GM12891 (cell line): ENCODE measurements around the gene CPEB4.
A peak's percentile ranks its signal among the peaks of the same experiment; 100 is the strongest.

ENCODE experiments used
- DNase-seq: peaks from one replicate; pipeline ENCODE4 v3.0.0; 2011; ENCODE audit warnings: low spot score; ENCODE audit not compliant: insufficient read length
- FAIRE-seq: peaks from 2 replicates; lab custom pipeline; 2011; peaks lifted over from hg19 to GRCh38; lab: Jason Lieb, UNC
- PAX5 ChIP-seq: IDR thresholded peaks from 2 replicates; pipeline ENCODE4 v1.6.1; 2011; ENCODE audit warnings: low read length, moderate library complexity, mild to moderate bottlenecking; ENCODE audit not compliant: insufficient read depth, severe bottlenecking
- POLR2A ChIP-seq: IDR thresholded peaks from 2 replicates; pipeline ENCODE4 v1.6.1; 2011; ENCODE audit warnings: low read depth, low read length, control low read depth
- POLR2AphosphoS5 ChIP-seq: IDR thresholded peaks from 2 replicates; pipeline ENCODE4 v1.6.1; 2011; ENCODE audit warnings: low read depth, low read length, control low read depth
- POU2F2 ChIP-seq: IDR thresholded peaks from 2 replicates; pipeline ENCODE4 v1.6.1; 2011; ENCODE audit warnings: low read depth, mild to moderate bottlenecking, control low read depth, low read length, moderate library complexity
- SPI1 ChIP-seq: IDR thresholded peaks from 2 replicates; pipeline ENCODE4 v1.6.1; 2011; ENCODE audit warnings: low read depth, low read length, control low read depth
- TAF1 ChIP-seq: IDR thresholded peaks from 2 replicates; pipeline ENCODE4 v1.6.1; 2011; ENCODE audit warnings: low read depth, low read length, control low read depth

Gene CPEB4

DNA sequence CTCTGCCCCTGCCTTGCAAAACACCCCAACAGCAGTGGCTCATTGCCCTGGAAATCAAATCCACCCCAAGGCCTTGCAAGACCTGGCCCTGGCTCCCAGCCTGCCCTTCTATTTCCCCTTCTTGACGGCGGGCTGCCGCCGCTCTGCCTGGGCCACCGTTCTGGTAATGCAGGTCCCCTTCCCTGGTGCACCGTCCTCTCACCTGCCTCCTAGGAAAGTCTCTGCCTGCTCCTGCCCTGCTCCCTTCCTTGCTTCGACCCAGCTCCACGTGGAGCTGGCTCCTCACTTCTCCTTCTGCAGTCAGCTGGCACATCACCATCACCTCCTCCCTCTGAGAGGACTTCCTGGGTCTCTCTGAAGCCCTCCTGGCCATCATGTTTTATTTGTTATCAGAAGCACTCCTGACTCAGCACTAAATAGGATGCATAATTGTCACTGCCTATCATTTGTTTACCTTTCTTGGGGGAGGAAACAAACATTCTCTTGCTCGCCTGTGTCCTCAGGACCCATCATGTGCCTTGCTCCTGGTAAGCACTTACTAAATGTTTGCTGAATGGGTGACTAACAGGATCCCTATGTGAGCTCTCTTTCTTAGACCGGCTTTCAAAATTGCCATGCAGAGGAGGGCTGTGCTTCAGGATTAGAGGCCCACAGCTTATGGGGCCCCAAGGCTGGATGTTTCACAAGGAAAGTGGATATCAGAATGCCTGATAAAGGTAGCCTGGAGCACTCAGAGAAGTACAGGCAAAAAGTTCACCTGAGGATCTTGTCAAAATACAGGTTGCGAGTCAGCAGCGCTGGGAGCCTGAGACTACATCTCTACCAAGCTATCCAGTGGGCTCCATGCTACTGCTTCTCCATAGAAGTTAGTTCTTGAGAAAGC, 81.3 kb downstream of the CPEB4 start:
- no peak for DNase-seq
- no peak for FAIRE-seq

DNA sequence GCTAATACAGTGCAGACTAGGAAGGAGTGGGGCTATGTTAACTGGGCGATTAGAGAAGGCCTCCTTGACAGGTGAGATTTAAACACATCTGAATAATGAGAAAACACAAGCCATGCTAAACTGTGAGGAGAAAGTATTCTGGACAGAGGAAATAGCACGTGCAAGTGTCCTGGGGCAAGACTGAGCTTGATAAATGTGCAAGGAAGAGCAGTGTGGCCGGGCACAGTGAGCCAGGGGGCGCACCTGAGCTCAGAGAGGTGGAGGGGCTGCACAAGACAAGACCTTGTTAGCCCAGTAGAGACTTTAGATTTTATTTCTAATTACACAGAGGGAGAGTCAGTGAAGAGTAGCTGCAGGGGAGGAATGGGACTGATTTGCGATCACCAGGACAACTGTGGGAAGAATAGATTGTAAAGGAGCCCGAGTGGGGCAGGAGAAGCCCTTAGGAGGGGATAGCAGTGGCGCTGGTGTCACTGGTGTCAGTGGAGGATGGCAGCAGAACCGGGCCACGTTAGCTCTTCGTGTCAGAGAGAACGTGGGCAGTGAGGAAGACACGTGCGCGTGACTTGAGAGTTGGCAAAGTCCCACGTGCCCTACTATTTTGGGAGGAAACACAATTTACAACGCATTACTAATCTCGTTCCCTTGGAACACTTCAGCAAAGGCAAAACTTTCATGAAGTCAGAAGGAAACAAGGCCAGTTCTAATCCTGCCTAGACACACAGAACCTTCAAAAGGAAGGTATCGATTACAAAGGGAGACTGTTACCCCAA, 82.9 kb downstream of the CPEB4 start:
- no peak for TF ChIP-seq POU2F2
- TF ChIP-seq PAX5 = no peak
- TF ChIP-seq POLR2A = no peak
- TF ChIP-seq TAF1 = no peak
- TF ChIP-seq POLR2AphosphoS5 = no peak
- TF ChIP-seq SPI1 = no peak
- no peak for FAIRE-seq

More for the DNA sequence above, 81.3 kb downstream of the CPEB4 start:
- TF ChIP-seq POU2F2 = no peak
- no peak for TF ChIP-seq SPI1
- TF ChIP-seq POLR2AphosphoS5 = no peak
- no peak for TF ChIP-seq POLR2A
- no peak for TF ChIP-seq TAF1
- no peak for TF ChIP-seq PAX5

DNA sequence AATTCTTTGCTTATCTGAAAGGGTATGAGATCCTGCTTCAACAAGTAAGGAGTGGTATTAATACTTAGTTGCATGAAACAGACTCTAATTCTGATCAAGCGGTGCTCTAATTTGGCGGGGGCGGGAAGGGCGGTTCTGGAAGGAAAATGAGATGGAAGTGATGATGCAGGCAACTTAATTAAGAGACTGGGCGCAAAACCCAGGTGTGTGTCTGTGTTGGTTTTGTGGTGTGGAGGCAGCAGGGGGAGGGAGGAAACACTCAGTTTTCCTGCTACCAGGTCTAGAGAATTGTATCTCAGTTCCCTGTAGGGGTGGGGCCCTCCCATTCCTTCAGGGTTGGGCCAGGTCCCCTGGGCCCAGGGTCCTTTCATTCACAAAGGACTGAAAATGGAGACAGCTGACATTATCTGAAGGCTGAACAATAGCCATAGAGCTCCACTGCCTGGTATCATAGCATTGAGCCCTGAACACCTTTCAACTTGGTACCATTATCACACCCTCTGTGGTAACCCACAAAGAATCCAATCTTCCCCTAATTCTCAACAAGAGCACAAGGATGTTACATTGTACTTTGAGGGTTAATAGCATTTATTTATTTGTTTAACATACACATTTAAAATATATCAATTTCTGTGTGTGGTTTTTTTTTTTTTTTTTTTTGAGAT, 83.7 kb downstream of the CPEB4 start:
- DNase-seq = no peak
- FAIRE-seq = no peak
- TF ChIP-seq SPI1 (no peak), POLR2AphosphoS5 (no peak), POLR2A (no peak), TAF1 (no peak)

More for the DNA sequence above, 82.9 kb downstream of the CPEB4 start:
- no peak for DNase-seq

DNA sequence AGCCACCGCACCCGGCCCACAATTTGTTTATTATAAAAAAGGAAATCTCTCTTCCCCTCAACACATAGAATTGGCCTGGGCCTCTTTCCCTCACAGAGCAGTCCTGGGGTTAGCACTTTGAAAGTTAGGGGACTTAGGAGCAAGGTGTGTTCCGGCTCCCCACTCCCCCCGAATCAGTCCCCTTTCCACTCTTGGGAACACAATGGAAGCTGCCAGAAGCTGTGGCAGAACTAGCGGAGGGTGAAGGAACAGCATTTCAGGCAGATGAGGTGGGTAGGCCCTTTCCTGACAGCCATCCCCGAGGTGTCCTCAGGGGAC, 84.4 kb downstream of the CPEB4 start:
- DNase-seq (no peak), FAIRE-seq (no peak)

DNA sequence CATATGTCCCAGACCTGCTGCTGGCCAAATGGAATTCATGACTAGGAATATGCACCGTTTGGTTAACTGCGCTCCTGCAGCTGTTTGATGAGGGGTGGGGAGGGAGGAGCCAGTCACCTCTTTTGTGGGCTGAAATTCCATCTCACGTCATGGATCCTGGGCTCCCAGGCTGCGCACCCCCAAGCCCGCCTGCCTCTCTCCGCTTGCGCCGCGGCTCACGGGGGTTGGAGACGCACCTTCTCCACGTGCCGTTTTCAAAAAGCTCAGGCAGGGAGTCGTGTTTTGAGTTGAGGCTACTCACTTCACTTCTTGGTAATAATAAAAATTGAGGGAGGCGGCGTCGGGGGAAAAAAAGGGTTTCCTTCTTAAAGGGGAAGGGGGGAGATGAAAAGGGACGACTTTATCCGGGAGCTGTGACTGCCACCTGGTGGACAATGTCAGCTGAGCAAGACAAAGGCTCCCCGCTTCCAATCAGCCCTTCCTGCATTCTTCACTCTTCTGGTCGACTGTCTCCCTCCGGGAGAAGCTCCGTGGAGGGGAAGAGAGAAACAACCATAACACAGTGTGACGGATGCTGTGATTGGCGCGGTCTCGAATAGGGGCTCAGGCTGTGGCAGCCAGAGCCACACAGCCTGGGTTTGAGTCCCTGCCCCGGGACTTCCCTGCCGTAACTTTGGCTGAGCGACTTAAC, 84.9 kb downstream of the CPEB4 start:
- DNase-seq (peak; percentile 77), FAIRE-seq (peak; percentile 76)
- TF ChIP-seq PAX5 (no peak), TAF1 (no peak), SPI1 (no peak), POU2F2 (no peak), POLR2A (no peak), POLR2AphosphoS5 (no peak)

More for the DNA sequence above, 84.4 kb downstream of the CPEB4 start:
- TF ChIP-seq POU2F2 = no peak

DNA sequence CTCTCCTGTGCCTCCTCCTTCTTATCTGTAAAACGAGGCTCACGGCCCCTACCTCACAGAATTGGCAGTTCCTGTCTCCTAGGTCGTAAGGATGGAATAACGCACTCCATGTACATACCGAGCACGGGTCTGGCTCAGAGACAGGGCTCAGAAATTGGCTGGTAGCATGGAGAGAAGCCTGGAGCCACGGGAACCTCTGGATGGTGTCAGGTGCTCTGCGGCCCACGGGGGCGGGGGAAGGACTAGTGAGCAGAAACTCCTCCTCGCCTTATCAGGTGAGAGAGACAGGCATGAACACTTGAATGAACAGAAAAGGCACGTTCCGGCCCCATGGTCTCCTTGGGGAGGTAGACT, 85.4 kb downstream of the CPEB4 start:
- TF ChIP-seq POLR2A (no peak), POLR2AphosphoS5 (no peak), SPI1 (no peak), TAF1 (no peak), POU2F2 (no peak), PAX5 (no peak)
- DNase-seq (no peak), FAIRE-seq (no peak)

DNA sequence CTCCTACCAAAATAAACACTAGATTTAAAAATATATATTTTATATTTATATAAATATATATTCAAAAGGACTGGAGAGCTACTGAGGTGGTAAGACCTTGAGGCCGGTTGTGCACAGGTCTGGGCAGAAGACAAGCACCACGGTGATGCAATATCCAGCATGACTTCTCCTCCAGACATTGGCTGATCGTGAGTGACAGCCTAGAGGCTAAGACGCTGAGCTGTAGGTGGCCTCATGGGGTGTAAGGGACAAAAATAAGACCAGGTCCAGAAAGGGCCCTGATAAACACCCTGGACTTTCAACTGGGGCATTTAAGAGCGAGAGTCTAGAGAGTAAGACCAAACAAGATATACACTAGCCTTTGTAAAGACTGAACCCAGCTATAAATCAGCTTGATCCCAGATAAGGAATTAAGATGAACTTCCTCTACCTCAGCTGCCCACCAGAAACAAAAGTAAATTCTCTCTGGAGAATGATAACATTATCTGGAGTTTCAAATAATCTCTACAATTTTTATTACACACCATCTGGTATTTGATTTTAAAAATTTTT, 86.6 kb downstream of the CPEB4 start:
- FAIRE-seq = no peak
- TF ChIP-seq TAF1 (no peak), POLR2A (no peak), POLR2AphosphoS5 (no peak), POU2F2 (no peak), SPI1 (no peak), PAX5 (no peak)
- no peak for DNase-seq

DNA sequence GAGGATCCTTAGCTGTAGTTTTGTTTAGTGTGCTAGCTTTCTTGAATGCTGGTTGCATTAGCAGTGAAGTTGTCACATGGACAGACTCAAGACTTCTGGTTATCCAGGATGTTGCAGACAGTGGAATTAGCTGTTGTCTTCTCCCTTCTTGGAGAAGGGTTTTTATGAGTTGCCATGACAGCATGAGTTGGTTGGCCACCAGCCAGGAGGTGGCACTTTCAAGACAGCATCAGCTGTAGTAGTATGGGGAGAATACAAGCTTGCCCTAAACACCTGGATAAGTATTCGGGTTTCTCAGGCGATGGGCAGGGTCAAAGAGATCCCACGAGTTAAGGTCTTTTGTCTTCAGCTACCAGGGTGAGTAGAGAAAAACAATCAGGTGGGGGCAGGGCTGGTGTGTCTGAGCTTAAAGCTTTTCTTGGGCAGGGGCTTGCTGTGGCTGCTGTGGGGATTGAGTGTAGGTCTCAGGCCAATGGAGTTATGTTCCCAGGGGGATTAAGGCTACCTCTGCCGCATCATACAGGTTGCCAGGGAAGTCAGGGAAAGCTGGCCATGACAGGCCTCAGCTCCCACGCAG, 93.1 kb downstream of the CPEB4 start:
- TF ChIP-seq PAX5 (no peak), POU2F2 (no peak), SPI1 (no peak), TAF1 (no peak), POLR2A (no peak)
- DNase-seq (no peak), FAIRE-seq (no peak)

DNA sequence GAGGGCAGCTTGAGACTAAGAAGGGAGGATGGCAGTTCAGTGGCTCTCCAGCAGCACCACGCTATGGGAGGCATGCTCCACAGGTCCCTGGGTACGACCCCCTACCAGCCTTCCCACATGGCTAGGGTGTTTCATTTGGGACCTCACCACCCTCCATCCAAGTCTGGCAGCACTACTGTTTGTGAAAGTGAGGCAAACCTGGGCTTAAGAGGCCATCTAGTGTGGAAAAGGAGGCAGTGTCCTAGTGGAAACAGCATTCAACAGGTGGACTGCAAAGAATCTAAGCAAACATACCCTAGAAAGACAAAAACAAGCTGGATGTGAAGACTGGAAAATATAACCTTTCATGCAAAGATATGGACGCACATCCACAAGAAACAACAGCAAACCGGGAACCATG, 96.1 kb downstream of the CPEB4 start:
- no peak for TF ChIP-seq PAX5
- TF ChIP-seq POLR2AphosphoS5 = no peak
- TF ChIP-seq POU2F2 = no peak
- no peak for TF ChIP-seq TAF1
- TF ChIP-seq POLR2A = no peak
- no peak for TF ChIP-seq SPI1
- DNase-seq (no peak), FAIRE-seq (no peak)
